K562 (cell line): Measurements from ENCODE around the gene BLTP3A. TPM values are rescaled to one million over a fixed set of nuclear protein-coding genes. Genes with fewer than 3 reads are reported as not detected.

Experiments used
- ARID1B ChIP-seq: fragments of 450-650 bp; IDR thresholded peaks from 2 replicates; pipeline ENCODE4 v1.6.1; 2016; ENCODE audit warnings: antibody characterized with exemption, mild to moderate bottlenecking, inconsistent platforms
- C11orf30 ChIP-seq: fragments of 450-650 bp; IDR thresholded peaks from 2 replicates; pipeline ENCODE4 v1.6.1; 2016; ENCODE audit warnings: low read depth, mild to moderate bottlenecking
- CREB3 ChIP-seq: fragments of 450-650 bp; conservative IDR thresholded peaks from 2 replicates; pipeline ENCODE4 v1.6.1; 2016; ENCODE audit warnings: missing genetic modification characterization, low read depth, mild to moderate bottlenecking, missing compliant biosample characterization, moderate library complexity
- CXXC5 ChIP-seq: fragments of 250-450 bp; sonication (Bioruptor Pico); IDR thresholded peaks from 2 replicates; pipeline ENCODE4 v1.8.0; 2022; ENCODE audit warnings: inconsistent platforms, mild to moderate bottlenecking, moderate library complexity
- DMBX1 ChIP-seq: fragments of 250-450 bp; sonication (Bioruptor Pico); IDR thresholded peaks from 2 replicates; pipeline ENCODE4 v1.8.0; 2022; ENCODE audit warnings: inconsistent platforms, mild to moderate bottlenecking, moderate library complexity, borderline replicate concordance
- HDAC3 ChIP-seq: fragments of 450-650 bp; IDR thresholded peaks from 2 replicates; pipeline ENCODE4 v1.6.1; 2018; ENCODE audit warnings: borderline replicate concordance, mild to moderate bottlenecking, moderate library complexity; ENCODE audit not compliant: partially characterized antibody
- MECOM ChIP-seq: fragments of 250-450 bp; sonication (Bioruptor Pico); IDR thresholded peaks from 2 replicates; pipeline ENCODE4 v1.8.0; 2022; ENCODE audit warnings: inconsistent platforms
- MTF1 ChIP-seq: fragments of 250-450 bp; sonication (Bioruptor Pico); IDR thresholded peaks from 2 replicates; pipeline ENCODE4 v1.9.0; 2021; ENCODE audit warnings: moderate library complexity, mild to moderate bottlenecking, inconsistent platforms, borderline replicate concordance
- NFE2 ChIP-seq: IDR thresholded peaks from 2 replicates; pipeline ENCODE4 v1.6.1; 2014; ENCODE audit warnings: antibody characterized with exemption, low read depth
- NR2C1 ChIP-seq, 2 experiments: fragments of 450-650 bp; IDR thresholded peaks; 2 replicates each; pipeline ENCODE4 v1.6.1; 2017; ENCODE audit warnings: mild to moderate bottlenecking in 2 of 2, antibody characterized with exemption in 1 of 2, inconsistent platforms in 1 of 2, missing compliant biosample characterization in 1 of 2, missing genetic modification characterization in 1 of 2
- NR4A1 ChIP-seq, 2 experiments: fragments of 250-450 bp in 1 of 2; fragments of 450-650 bp in 1 of 2; sonication (Bioruptor Pico) in 1 of 2; IDR thresholded peaks; 2 replicates each; pipeline versions ENCODE4 v1.4.0 to v1.6.1; 2016 to 2020; ENCODE audit warnings: mild to moderate bottlenecking in 2 of 2, missing compliant biosample characterization in 1 of 2, missing genetic modification characterization in 1 of 2, moderate library complexity in 1 of 2
- TEAD1 ChIP-seq, 2 experiments: fragments of 450-650 bp in 1 of 2; sonication (generic) in 1 of 2; formaldehyde crosslinking; IDR thresholded peaks; 2 replicates each; pipeline versions ENCODE4 v1.4.0 to v1.8.0; 2020 to 2022; ENCODE audit warnings: mild to moderate bottlenecking in 2 of 2, missing genetic modification reagents in 1 of 2
- YBX1 ChIP-seq: fragments of 450-650 bp; IDR thresholded peaks from 2 replicates; pipeline ENCODE4 v1.7.1; 2016; ENCODE audit warnings: mild to moderate bottlenecking
- ZNF316 ChIP-seq: fragments of 450-650 bp; IDR thresholded peaks from 2 replicates; pipeline ENCODE4 v1.6.1; 2016
- ZNF592 ChIP-seq: fragments of 450-650 bp; IDR thresholded peaks from 2 replicates; pipeline ENCODE4 v1.6.1; 2017; ENCODE audit warnings: antibody characterized with exemption, mild to moderate bottlenecking
- ZNF644 ChIP-seq: fragments of 200-800 bp; sonication (Bioruptor generic); IDR thresholded peaks from 2 replicates; pipeline ENCODE4 v1.6.1; 2016; ENCODE audit warnings: low read depth, missing genetic modification characterization, missing compliant biosample characterization
- polyA plus RNA-seq, 8 experiments: library from polyadenylated mRNA; depleted of rRNA in 4 of 8; stranded (reverse) in 5 of 8; unstranded in 3 of 8; fragments of >200 nt; fragmentation: Nextera tagmentation in 2 of 8; fragmentation: Illumina TruSeq in 1 of 8; extraction: Ambion mirVana in 2 of 8; extraction: Trizol in 1 of 8; gene quantifications; 2 replicates each; pipeline versions ENCODE4 v1.2.1 to v1.2.3, GENCODE V29; 2011 to 2014; ENCODE audit warnings: inconsistent platforms in 1 of 8, missing spikeins in 1 of 8
- total RNA-seq, 7 experiments: library from RNA; depleted of rRNA in 6 of 7; stranded (reverse); fragments of >200 nt in 6 of 7; fragmentation: Illumina TruSeq in 2 of 7; extraction: Trizol in 2 of 7; gene quantifications; 2 replicates each; pipeline versions ENCODE4 v1.2.1 to v1.2.3, GENCODE V29; 2011 to 2021; ENCODE audit warnings: low replicate concordance in 1 of 7
- TF ChIP-seq, protein P1 (sequence below), 3 experiments: fragments of 200-800 bp in 1 of 3; sonication (Bioruptor generic) in 1 of 3; sonication (generic) in 1 of 3; formaldehyde crosslinking in 1 of 3; IDR thresholded peaks; 2 replicates each; pipeline versions ENCODE4 v1.6.1 to v1.8.0; 2016 to 2022; ENCODE audit warnings: mild to moderate bottlenecking in 2 of 3, missing compliant biosample characterization in 2 of 3, missing genetic modification characterization in 2 of 3, missing genetic modification reagents in 1 of 3
- TF ChIP-seq, protein P2 (sequence below): IDR thresholded peaks from 2 replicates; pipeline ENCODE4 v1.6.1; 2014; ENCODE audit warnings: antibody characterized with exemption

BLTP3A gene
- total and polyA plus RNA-seq, 9 of the 15 experiments (the other 6 are each of a cell fraction or from before 2014, with no cell fraction given) = 7.5 to 34.6 (median 15.5) TPM

DNA sequence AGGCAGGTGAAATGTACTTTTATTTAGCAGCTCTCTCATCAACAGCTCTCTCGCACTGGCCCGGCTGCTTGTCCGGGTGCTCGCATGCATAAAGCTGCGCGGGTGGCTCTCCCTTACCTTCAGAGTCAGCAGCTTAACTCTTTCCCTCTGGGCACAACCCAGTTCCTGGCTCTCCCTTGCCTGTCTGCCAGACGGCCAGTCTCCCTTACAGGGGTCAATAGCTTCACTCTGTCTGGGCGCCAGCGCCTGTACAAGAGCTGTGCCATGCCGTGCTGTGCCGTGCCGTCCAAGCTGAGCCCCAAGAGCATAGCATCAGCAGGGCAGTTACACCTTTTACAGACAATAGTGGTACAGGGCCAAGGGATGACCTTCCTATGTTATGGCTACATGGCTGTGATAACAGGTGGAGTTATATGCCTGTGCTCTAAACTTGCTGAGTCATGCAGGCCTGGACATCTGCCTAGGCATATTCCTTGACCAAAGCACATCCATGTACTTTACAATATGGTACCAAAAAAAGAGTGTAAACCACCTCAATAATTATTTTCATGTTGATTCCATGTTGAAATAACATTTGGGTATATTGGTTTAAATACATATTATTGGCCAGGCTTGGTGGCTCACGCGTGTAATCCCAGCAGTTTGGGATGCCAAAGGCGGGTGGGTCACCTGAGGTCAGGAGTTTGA lies 47.9 kb downstream of the BLTP3A start (continued):
- no peak for TF ChIP-seq NR4A1 (CRISPR knock-in tag; IDR thresholded peaks at IDR 0.05)
- peak; percentile 82; the same call in 1 of the 2 replicates for TF ChIP-seq NR4A1 (tag; IDR thresholded peaks at IDR 0.05)
- peak; percentile 22; the same call in 1 of the 2 replicates for TF ChIP-seq ARID1B
- peak; percentile 51; the same call in 1 of the 2 replicates for TF ChIP-seq ZNF644 (tag)
- peak; percentile 93 for TF ChIP-seq NFE2
- no peak for TF ChIP-seq HDAC3
- peak; percentile 93 for TF ChIP-seq C11orf30
- TF ChIP-seq NR2C1 (IDR thresholded peaks at IDR 0.05) = no peak
- peak; percentile 74 for TF ChIP-seq NR2C1 (tag; IDR thresholded peaks at IDR 0.05)
- TF ChIP-seq, protein P1, sequence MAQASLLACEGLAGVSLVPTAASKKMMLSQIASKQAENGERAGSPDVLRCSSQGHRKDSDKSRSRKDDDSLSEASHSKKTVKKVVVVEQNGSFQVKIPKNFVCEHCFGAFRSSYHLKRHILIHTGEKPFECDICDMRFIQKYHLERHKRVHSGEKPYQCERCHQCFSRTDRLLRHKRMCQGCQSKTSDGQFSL (CRISPR knock-in tag; IDR thresholded peaks at IDR 0.05) = no peak
- TF ChIP-seq, protein P1 (tag; IDR thresholded peaks at IDR 0.05) = 0 out of 4 replicates have a peak, but pooled peaks of 1 of the 2 experiments have one; percentile 23
- TF ChIP-seq YBX1 = no peak
- TF ChIP-seq DMBX1 (CRISPR knock-in tag) = peak; percentile 69; the same call in 1 of the 2 replicates
- peak; percentile 43; the same call in 1 of the 2 replicates for TF ChIP-seq CXXC5 (CRISPR knock-in tag)
- TF ChIP-seq, protein P2, sequence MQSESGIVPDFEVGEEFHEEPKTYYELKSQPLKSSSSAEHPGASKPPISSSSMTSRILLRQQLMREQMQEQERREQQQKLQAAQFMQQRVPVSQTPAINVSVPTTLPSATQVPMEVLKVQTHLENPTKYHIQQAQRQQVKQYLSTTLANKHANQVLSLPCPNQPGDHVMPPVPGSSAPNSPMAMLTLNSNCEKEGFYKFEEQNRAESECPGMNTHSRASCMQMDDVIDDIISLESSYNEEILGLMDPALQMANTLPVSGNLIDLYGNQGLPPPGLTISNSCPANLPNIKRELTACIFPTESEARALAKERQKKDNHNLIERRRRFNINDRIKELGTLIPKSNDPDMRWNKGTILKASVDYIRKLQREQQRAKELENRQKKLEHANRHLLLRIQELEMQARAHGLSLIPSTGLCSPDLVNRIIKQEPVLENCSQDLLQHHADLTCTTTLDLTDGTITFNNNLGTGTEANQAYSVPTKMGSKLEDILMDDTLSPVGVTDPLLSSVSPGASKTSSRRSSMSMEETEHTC = no peak
- TF ChIP-seq ZNF316 = peak; percentile 97
- TF ChIP-seq TEAD1 (CRISPR knock-in tag; IDR thresholded peaks at IDR 0.05) = no peak
- peak; percentile 92 for TF ChIP-seq ZNF592
- peak; percentile 30; the same call in 1 of the 2 replicates for TF ChIP-seq MECOM
- peak; percentile 63; the same call in 1 of the 2 replicates for TF ChIP-seq CREB3
- 0 out of 2 replicates have a peak, but pooled peaks have one; percentile 23 for TF ChIP-seq MTF1 (CRISPR knock-in tag)
